Measurements from ENCODE around the gene ST3GAL3. TPM values are rescaled to one million over a fixed set of nuclear protein-coding genes. Genes with fewer than 3 reads are reported as not detected.

ST3GAL3 gene
- total RNA-seq, 1 donor from 2014 or later: 24.3 TPM

- Mint-ChIP-seq H3K27ac (no peak overlapping the region), H3K27me3 (no peaks in the 10 kb centered on the region), H3K4me3 (no peak overlapping the region), H3K9me3 (peaks cover 9% of the 10 kb centered on the region), H3K4me1 (no peaks in the 10 kb centered on the region), H3K36me3 (ENCODE audit: low read depth) (peaks cover 24% of the 10 kb centered on the region)
- TF ChIP-seq CTCF (IDR thresholded peaks at IDR 0.05): no peak
- intact Hi-C loops (cut with micrococcal nuclease): no loop called here
- ATAC-seq (ENCODE audit: low read depth) (no peak), DNase-seq (no peak)
- ChIA-PET POLR2A (no interaction called here), CTCF (no interaction called here)
Observed at GRCh38 chr1:43804569-43804968, 97.2 kb downstream of the ST3GAL3 start.

GRCh38 chr1:43805340-43805739 is 98.0 kb downstream of the ST3GAL3 start:
- peaks cover 30% of the 10 kb centered on the region for H3K36me3 Mint-ChIP-seq (ENCODE audit: low read depth)
- no peak overlapping the region for H3K27ac Mint-ChIP-seq
- ATAC-seq (ENCODE audit: low read depth) (no peak), DNase-seq (no peak)
- no peak overlapping the region for H3K4me3 Mint-ChIP-seq
- ChIA-PET POLR2A (no interaction called here), CTCF (no interaction called here)
- peaks cover 9% of the 10 kb centered on the region for H3K9me3 Mint-ChIP-seq
- intact Hi-C loops (cut with micrococcal nuclease): no loop called here
- H3K27me3 Mint-ChIP-seq: no peaks in the 10 kb centered on the region
- no peak for TF ChIP-seq CTCF (IDR thresholded peaks at IDR 0.05)
- no peaks in the 10 kb centered on the region for H3K4me1 Mint-ChIP-seq

- intact Hi-C loops (cut with micrococcal nuclease): no loop called here
- DNase-seq (no peak), ATAC-seq (ENCODE audit: low read depth) (no peak)
- no peak for TF ChIP-seq CTCF (IDR thresholded peaks at IDR 0.05)
- no peaks in the 10 kb centered on the region for H3K4me1 Mint-ChIP-seq
- H3K9me3 Mint-ChIP-seq: peaks cover 9% of the 10 kb centered on the region
- no peak overlapping the region for H3K4me3 Mint-ChIP-seq
- POLR2A ChIA-PET: no interaction called here
- CTCF ChIA-PET: no interaction called here
- no peak overlapping the region for H3K27ac Mint-ChIP-seq
- no peaks in the 10 kb centered on the region for H3K27me3 Mint-ChIP-seq
- peaks cover 32% of the 10 kb centered on the region for H3K36me3 Mint-ChIP-seq (ENCODE audit: low read depth)
Observed at GRCh38 chr1:43806183-43806582, 98.8 kb downstream of the ST3GAL3 start.

- ATAC-seq (ENCODE audit: low read depth): no peak
- H3K36me3 Mint-ChIP-seq (ENCODE audit: low read depth): peaks cover 35% of the 10 kb centered on the region
- no peaks in the 10 kb centered on the region for H3K27me3 Mint-ChIP-seq
- no peak overlapping the region for H3K4me3 Mint-ChIP-seq
- POLR2A ChIA-PET: no interaction called here
- CTCF ChIA-PET: no interaction called here
- no peak for TF ChIP-seq CTCF (IDR thresholded peaks at IDR 0.05)
- no peak for DNase-seq
- intact Hi-C loops (cut with micrococcal nuclease): no loop called here
- H3K4me1 Mint-ChIP-seq: peaks cover 2% of the 10 kb centered on the region
- peaks cover 9% of the 10 kb centered on the region for H3K9me3 Mint-ChIP-seq
- no peak overlapping the region for H3K27ac Mint-ChIP-seq
Observed at GRCh38 chr1:43809097-43809673, 101.8 kb downstream of the ST3GAL3 start.

- ATAC-seq (ENCODE audit: low read depth): no peak
- Mint-ChIP-seq H3K27ac (no peak overlapping the region), H3K9me3 (peaks cover 13% of the 10 kb centered on the region), H3K36me3 (ENCODE audit: low read depth) (peaks cover 49% of the 10 kb centered on the region), H3K4me1 (peaks cover 2% of the 10 kb centered on the region), H3K4me3 (no peak overlapping the region), H3K27me3 (no peaks in the 10 kb centered on the region)
- intact Hi-C loops (cut with micrococcal nuclease): no loop called here
- CTCF ChIA-PET: no interaction called here
- TF ChIP-seq CTCF (IDR thresholded peaks at IDR 0.05): no peak
- no peak for DNase-seq
- POLR2A ChIA-PET: no interaction called here
Observed at GRCh38 chr1:43812579-43812978, 105.2 kb downstream of the ST3GAL3 start.
